Endothelial cell of umbilical vein (primary cell): Measurements from ENCODE around the gene SH3D19. TPM values are rescaled to one million over a fixed set of nuclear protein-coding genes. Genes with fewer than 3 reads are reported as not detected.
A peak's percentile ranks its signal among the peaks of the same experiment; 100 is the strongest.

ENCODE experiments used
- BruUV-seq: library from RNA; stranded (reverse); fragments of 400-500 nt; replicated peaks from 2 replicates; lab custom pipeline; 2021; lab: Mats Ljungman, UMichigan
- CTCF ChIA-PET: fragments of 300-600, 350-600 bp; sonication (Branson Sonifier 250); formaldehyde crosslinking; loops from one replicate; lab custom pipeline; 2021; ENCODE audit warnings: antibody characterized with exemption, inconsistent platforms; lab: Charles Lee
- POLR2A ChIA-PET: fragments of 300-600, 350-600 bp; sonication (Branson Sonifier 250); formaldehyde crosslinking; loops from one replicate; lab custom pipeline; 2021; ENCODE audit warnings: antibody characterized with exemption, inconsistent platforms; lab: Charles Lee
- DNase-seq: peaks from one replicate; pipeline ENCODE4 v3.0.0-alpha.2; 2011; ENCODE audit warnings: low read depth, low spot score
- FAIRE-seq: peaks from 2 replicates; lab custom pipeline; 2011; peaks lifted over from hg19 to GRCh38; lab: Jason Lieb, UNC
- H2AFZ ChIP-seq: 2 replicates; pipeline ENCODE4 v1.6.0; 2012; ENCODE audit warnings: low read depth, low read length, control low read depth, inconsistent platforms
- H3K27ac ChIP-seq: 2 replicates; pipeline ENCODE4 v1.5.1; 2011; ENCODE audit warnings: low read depth, mild to moderate bottlenecking, control low read depth, low read length, moderate library complexity; ENCODE audit not compliant: insufficient read depth
- H3K27me3 ChIP-seq, 2 experiments: 2 replicates each; pipeline versions ENCODE4 v1.6.0 to v1.6.1; 2011; ENCODE audit warnings: low read length in 2 of 2, mixed read lengths in 1 of 2; ENCODE audit not compliant: control insufficient read depth in 2 of 2, insufficient read depth in 2 of 2
- H3K36me3 ChIP-seq, 2 experiments: 2 replicates in 1 of 2; 3 replicates in 1 of 2; pipeline ENCODE4 v1.5.1; 2011; ENCODE audit warnings: low read length in 2 of 2, mild to moderate bottlenecking in 1 of 2, moderate library complexity in 1 of 2; ENCODE audit not compliant: control insufficient read depth in 2 of 2, insufficient read depth in 2 of 2; ENCODE audit errors: extremely low read depth in 1 of 2
- H3K4me1 ChIP-seq: 3 replicates; pipeline ENCODE4 v1.5.1; 2011; ENCODE audit warnings: mild to moderate bottlenecking, low read length; ENCODE audit not compliant: control insufficient read depth, insufficient read depth; ENCODE audit errors: extremely low read depth
- H3K4me2 ChIP-seq: 2 replicates; pipeline ENCODE4 v1.6.1; 2011; ENCODE audit warnings: low read length, control low read depth, mixed read lengths; ENCODE audit not compliant: insufficient read depth
- H3K4me3 ChIP-seq, 3 experiments: fragments of 200-600 bp in 1 of 3; sonication (generic), shearing (Covaris generic) in 1 of 3; replicated peaks in 1 of 3; 2 replicates each; pipeline ENCODE4 v1.5.1; 2011 to 2016; ENCODE audit warnings: control low read depth in 3 of 3, low read length in 3 of 3, mild to moderate bottlenecking in 2 of 3, inconsistent platforms in 1 of 3, low read depth in 1 of 3, moderate library complexity in 1 of 3; ENCODE audit not compliant: insufficient read depth in 1 of 3
- H3K79me2 ChIP-seq: 2 replicates; pipeline ENCODE4 v1.6.0; 2012; ENCODE audit warnings: low read length, inconsistent platforms; ENCODE audit not compliant: control insufficient read depth, insufficient read depth
- H3K9ac ChIP-seq: replicated peaks from 2 replicates; pipeline ENCODE3; 2011; ENCODE audit warnings: low read length, control low read depth; ENCODE audit not compliant: insufficient read depth; ENCODE audit errors: extremely low read depth
- H3K9me1 ChIP-seq: replicated peaks from 3 replicates; pipeline ENCODE4 v1.6.0; 2011; ENCODE audit warnings: mild to moderate bottlenecking, low read length; ENCODE audit not compliant: control insufficient read depth, insufficient read depth; ENCODE audit errors: extremely low read depth
- H3K9me3 ChIP-seq: replicated peaks from 2 replicates; pipeline ENCODE4 v1.5.1; 2012; ENCODE audit warnings: low read length, inconsistent platforms; ENCODE audit not compliant: control insufficient read depth, insufficient read depth
- H4K20me1 ChIP-seq: replicated peaks from 2 replicates; pipeline ENCODE3; 2011; ENCODE audit warnings: mild to moderate bottlenecking, low read length; ENCODE audit not compliant: control insufficient read depth, insufficient read depth; ENCODE audit errors: extremely low read depth
- EZH2 ChIP-seq: IDR thresholded peaks from 2 replicates; pipeline ENCODE4 v1.6.1; 2012; ENCODE audit warnings: borderline replicate concordance, low read depth, mild to moderate bottlenecking, moderate library complexity, low read length, inconsistent platforms; ENCODE audit not compliant: severe bottlenecking
- FOS ChIP-seq: IDR thresholded peaks from 2 replicates; pipeline ENCODE4 v1.6.1; 2011; ENCODE audit warnings: mild to moderate bottlenecking, low read length, moderate library complexity, borderline replicate concordance; ENCODE audit not compliant: insufficient read depth
- GATA2 ChIP-seq: IDR thresholded peaks from 2 replicates; pipeline ENCODE4 v1.7.0; 2011; ENCODE audit warnings: low read depth, mild to moderate bottlenecking, moderate library complexity, mixed read lengths, low read length; ENCODE audit not compliant: insufficient read length, insufficient read depth
- JUN ChIP-seq: IDR thresholded peaks from 2 replicates; pipeline ENCODE4 v1.6.1; 2011; ENCODE audit warnings: borderline replicate concordance, low read depth; ENCODE audit not compliant: insufficient read length, insufficient read depth
- MYC ChIP-seq: IDR thresholded peaks from one replicate; pipeline ENCODE4 v1.6.1; 2011; ENCODE audit warnings: mild to moderate bottlenecking, low read depth, low read length
- POLR2A ChIP-seq: IDR thresholded peaks from 2 replicates; pipeline ENCODE4 v1.6.1; 2012; ENCODE audit warnings: low read depth, mild to moderate bottlenecking, control low read depth, low read length
- POLR2AphosphoS5 ChIP-seq: IDR thresholded peaks from 2 replicates; pipeline ENCODE4 v1.6.1; 2012; ENCODE audit warnings: low read depth, mild to moderate bottlenecking, control low read depth, low read length, moderate library complexity; ENCODE audit not compliant: insufficient read depth
- dilution Hi-C: fragments of 300-500 bp; cut with MboI; formaldehyde crosslinking; loops from one replicate; pipeline ENCODE4 v1.15.0; 2019; ENCODE audit warnings: low sequenced_read_pairs; ENCODE audit not compliant: extremely low pct_ligation_motif_present
- intact Hi-C: fragments of 100-400 bp; cut with micrococcal nuclease; formaldehyde crosslinking; loops from one replicate; pipeline ENCODE4 v1.10.0; 2022
- polyA plus RNA-seq, 4 experiments: library from polyadenylated mRNA; depleted of rRNA in 3 of 4; stranded (reverse) in 3 of 4; unstranded in 1 of 4; fragments of >200 nt; gene quantifications; 2 replicates each; pipeline versions ENCODE4 v1.2.1 to v1.2.3, GENCODE V29; 2011 to 2012; ENCODE audit warnings: missing spikeins in 1 of 4
- total RNA-seq: library from RNA; stranded (reverse); gene quantifications from 2 replicates; pipeline ENCODE4 v1.2.3, GENCODE V29; 2021
- TF ChIP-seq, protein P1 (sequence below), 2 donors: IDR thresholded peaks; 1 replicate in 1 of 2; 2 replicates in 1 of 2; pipeline ENCODE4 v1.5.1; 2011; ENCODE audit warnings: low read length in 2 of 2, mild to moderate bottlenecking in 2 of 2, moderate library complexity in 2 of 2, control low read depth in 1 of 2, inconsistent platforms in 1 of 2, low read depth in 1 of 2; ENCODE audit not compliant: insufficient read depth in 1 of 2; ENCODE audit errors: extremely low read depth in 1 of 2
- TF ChIP-seq, protein P2 (sequence below): IDR thresholded peaks from 2 replicates; pipeline ENCODE4 v1.6.1; 2011; ENCODE audit not compliant: insufficient read depth, insufficient read length

Gene SH3D19
- total and polyA plus RNA-seq, 2 donors (not counting 3 experiments of a cell fraction or from before 2014, with no cell fraction given), result 37.5 to 92.8 TPM

DNA sequence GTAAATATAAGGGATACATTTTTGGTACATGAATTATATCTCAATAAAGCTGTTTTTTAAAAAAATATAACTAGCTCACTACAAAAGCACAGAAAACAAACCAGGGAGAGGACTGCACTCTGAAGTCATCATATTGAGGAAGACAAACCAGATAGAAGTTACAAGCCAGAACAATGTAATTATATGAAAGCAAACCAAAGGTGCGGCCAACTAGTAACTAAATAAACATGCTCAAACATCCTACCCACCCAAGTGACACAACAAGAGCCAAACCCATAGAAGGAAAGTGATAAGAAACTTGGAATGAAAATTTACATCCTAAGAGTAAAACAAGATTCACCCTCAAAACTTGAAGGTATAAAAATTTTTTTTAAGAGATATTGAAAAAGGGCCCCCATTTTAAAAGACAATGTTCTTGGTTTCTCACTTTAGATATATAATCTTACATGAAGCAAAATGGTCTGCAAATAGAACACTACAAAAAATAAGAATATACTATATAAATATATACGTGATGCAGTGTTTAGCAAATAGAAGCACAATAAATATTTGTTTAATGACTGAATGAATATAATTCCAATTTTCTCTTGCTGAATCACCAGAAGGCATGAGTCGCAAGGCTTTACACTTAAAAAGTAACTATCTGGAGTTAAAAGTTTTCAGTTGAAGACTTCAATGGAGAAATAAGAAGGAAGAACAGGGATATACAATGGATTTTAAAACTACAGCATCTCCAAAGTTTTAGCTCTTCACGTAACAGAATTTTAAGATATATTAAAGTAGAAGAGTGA, 4.0 kb upstream of the SH3D19 start:
- intact Hi-C loops, result no loop called here
- ChIA-PET CTCF (interaction anchor here (1.0 to 1.1 kb wide), 2 partner anchors 16 to 53 kb away, joined by 3 to 4 read pairs; no protein-coding TSS in a partner anchor), POLR2A (no interaction called here)
- no peaks in the 10 kb centered on the region for H3K36me3 ChIP-seq
- no peak for DNase-seq
- no peak overlapping the region for H3K9ac ChIP-seq
- H3K27me3 ChIP-seq, result no peaks in the 10 kb centered on the region
- no peak overlapping the region for H3K4me3 ChIP-seq
- no peak overlapping the region for H3K27ac ChIP-seq
- FAIRE-seq, result no peak
- dilution Hi-C loops, result no loop called here
- no peak overlapping the region for H2AFZ ChIP-seq
- BruUV-seq, result no TSS peak
- H3K9me3 ChIP-seq, result no peaks in the 10 kb centered on the region
- TF ChIP-seq EZH2, result no peak
- TF ChIP-seq FOS, result peak; percentile 35
- H3K9me1 ChIP-seq, result no peaks in the 10 kb centered on the region
- H3K4me1 ChIP-seq, result peaks cover 5% of the 10 kb centered on the region
- no peak overlapping the region for H3K4me2 ChIP-seq
- H3K79me2 ChIP-seq, result peaks cover 4% of the 10 kb centered on the region
- no peaks in the 10 kb centered on the region for H4K20me1 ChIP-seq

DNA sequence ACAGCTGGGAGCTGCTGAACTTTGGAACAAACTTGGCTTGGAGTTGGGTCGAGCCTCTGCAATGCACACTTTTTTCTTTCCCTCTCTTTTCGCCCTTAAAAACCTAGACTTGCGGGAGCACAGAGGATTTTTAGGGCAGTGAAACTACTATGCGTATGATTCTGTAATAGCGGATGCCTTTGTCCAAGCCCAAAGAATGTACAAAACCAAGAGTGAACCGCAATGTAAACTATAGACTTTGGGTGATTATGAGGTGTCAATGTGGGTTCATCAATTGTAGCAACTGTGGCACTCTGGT, 493 bp upstream of the SH3D19 start:
- TF ChIP-seq MYC (no peak), EZH2 (no peak), FOS (no peak), JUN (no peak), GATA2 (no peak), POLR2AphosphoS5 (no peak), POLR2A (no peak)
- TF ChIP-seq, protein P1, sequence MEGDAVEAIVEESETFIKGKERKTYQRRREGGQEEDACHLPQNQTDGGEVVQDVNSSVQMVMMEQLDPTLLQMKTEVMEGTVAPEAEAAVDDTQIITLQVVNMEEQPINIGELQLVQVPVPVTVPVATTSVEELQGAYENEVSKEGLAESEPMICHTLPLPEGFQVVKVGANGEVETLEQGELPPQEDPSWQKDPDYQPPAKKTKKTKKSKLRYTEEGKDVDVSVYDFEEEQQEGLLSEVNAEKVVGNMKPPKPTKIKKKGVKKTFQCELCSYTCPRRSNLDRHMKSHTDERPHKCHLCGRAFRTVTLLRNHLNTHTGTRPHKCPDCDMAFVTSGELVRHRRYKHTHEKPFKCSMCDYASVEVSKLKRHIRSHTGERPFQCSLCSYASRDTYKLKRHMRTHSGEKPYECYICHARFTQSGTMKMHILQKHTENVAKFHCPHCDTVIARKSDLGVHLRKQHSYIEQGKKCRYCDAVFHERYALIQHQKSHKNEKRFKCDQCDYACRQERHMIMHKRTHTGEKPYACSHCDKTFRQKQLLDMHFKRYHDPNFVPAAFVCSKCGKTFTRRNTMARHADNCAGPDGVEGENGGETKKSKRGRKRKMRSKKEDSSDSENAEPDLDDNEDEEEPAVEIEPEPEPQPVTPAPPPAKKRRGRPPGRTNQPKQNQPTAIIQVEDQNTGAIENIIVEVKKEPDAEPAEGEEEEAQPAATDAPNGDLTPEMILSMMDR (IDR thresholded peaks at IDR 0.05; ENCODE audit: extremely low read depth in 1 of 2, insufficient read depth in 1 of 2, low read depth in 1 of 2, low read length in 2 of 2), result no peak
- TF ChIP-seq, protein P2, sequence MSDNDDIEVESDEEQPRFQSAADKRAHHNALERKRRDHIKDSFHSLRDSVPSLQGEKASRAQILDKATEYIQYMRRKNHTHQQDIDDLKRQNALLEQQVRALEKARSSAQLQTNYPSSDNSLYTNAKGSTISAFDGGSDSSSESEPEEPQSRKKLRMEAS, result no peak
- Histone ChIP-seq H3K9me1 (no peaks in the 10 kb centered on the region), H3K36me3 (no peaks in the 10 kb centered on the region), H3K4me3 (peak overlapping the region; percentile 55 to 74 (median 72)), H2AFZ (peak overlapping the region; percentile 45), H3K4me1 (peaks cover 24% of the 10 kb centered on the region), H3K4me2 (peak overlapping the region; percentile 75), H3K9me3 (no peaks in the 10 kb centered on the region), H3K27me3 (no peaks in the 10 kb centered on the region), H3K79me2 (peaks cover 37% of the 10 kb centered on the region), H3K9ac (peak overlapping the region; percentile 88), H4K20me1 (no peaks in the 10 kb centered on the region), H3K27ac (peak overlapping the region; percentile 69)
- ChIA-PET POLR2A (interaction anchor here (1.0 kb wide), 1 partner anchor 11 kb away, joined by 3 read pairs; no protein-coding TSS in a partner anchor), CTCF (interaction anchor here (0.8 to 6.3 kb wide), 14 partner anchors 9 to 278 kb away, joined by 3 to 30 read pairs (median 3); partner anchors contain the start of gene PRSS48)
- BruUV-seq, result no TSS peak
- no peak for FAIRE-seq
- intact Hi-C loops (loop anchor here (1.0 kb wide), 4 partner anchors 11 to 98 kb away; no protein-coding TSS in a partner anchor), dilution Hi-C loops (no loop called here)
- no peak for DNase-seq
